K562 treated with DMSO at 1 percent for 4 hours (cell line): ENCODE results near the gene NCS1. TPM values are rescaled to one million over a fixed set of nuclear protein-coding genes. Genes with fewer than 3 reads are reported as not detected.

ENCODE experiments used
- total RNA-seq: library from RNA; unstranded; fragments of 300-600 nt; gene quantifications from 2 replicates; pipeline ENCODE4 v1.2.3, GENCODE V29; 2022; ENCODE audit not compliant: insufficient read depth

The NCS1 gene
- 4.3 and 4.8 TPM in 2 replicates for total RNA-seq

GRCh38 chr9:130172161-130172857 lies at the start of gene NCS1:
Gene NCS1 (plus strand): TSS chr9:130172404. CDS start chr9:130172664, 260 bp downstream.

GRCh38 chr9:130265431-130266235 lies 93.4 kb downstream of the NCS1 start, which contains the start of gene HMCN2:
Gene HMCN2 (plus strand): TSS chr9:130265760. CDS start chr9:130265879, 119 bp downstream.

Other genes starting within 250 kb of the NCS1 start
- gene FNBP1, start 129.2 kb upstream of the NCS1 start, total RNA-seq, result 11.8 and 12.9 TPM in 2 replicates
- 22.8 and 26.2 TPM in 2 replicates for gene GPR107, start 118.5 kb upstream of the NCS1 start, total RNA-seq
- gene HMCN2, start 93.4 kb downstream of the NCS1 start, total RNA-seq, result not detected in 2 replicates